LNCAP (cell line): ENCODE results near the gene ZNHIT6.

Experiments
- TF ChIP-seq, protein P1 (sequence below): fragments of 450-650 bp; IDR thresholded peaks from 2 replicates; pipeline ENCODE4 v1.5.1; 2017; ENCODE audit warnings: mild to moderate bottlenecking

Gene ZNHIT6

DNA sequence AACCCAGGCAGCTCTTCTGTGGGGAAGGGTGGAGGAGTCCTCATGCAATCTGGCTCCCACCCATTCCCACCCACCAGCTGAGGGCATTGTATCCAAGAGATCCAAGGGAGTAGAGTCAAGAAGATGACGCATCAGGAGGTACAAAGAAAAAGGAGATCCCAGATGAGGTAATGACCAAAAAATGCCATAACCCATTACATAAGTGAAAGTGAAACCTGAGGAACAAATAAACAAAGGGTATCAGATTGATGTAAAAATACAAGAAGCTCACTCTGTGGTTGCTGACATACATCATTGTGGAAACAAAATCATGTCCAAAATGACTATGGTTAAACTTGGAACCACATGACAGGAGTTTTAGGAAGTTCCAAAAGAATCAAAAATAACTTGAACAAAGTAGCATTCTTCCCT is 85.2 kb downstream of the ZNHIT6 start:
- TF ChIP-seq, protein P1, sequence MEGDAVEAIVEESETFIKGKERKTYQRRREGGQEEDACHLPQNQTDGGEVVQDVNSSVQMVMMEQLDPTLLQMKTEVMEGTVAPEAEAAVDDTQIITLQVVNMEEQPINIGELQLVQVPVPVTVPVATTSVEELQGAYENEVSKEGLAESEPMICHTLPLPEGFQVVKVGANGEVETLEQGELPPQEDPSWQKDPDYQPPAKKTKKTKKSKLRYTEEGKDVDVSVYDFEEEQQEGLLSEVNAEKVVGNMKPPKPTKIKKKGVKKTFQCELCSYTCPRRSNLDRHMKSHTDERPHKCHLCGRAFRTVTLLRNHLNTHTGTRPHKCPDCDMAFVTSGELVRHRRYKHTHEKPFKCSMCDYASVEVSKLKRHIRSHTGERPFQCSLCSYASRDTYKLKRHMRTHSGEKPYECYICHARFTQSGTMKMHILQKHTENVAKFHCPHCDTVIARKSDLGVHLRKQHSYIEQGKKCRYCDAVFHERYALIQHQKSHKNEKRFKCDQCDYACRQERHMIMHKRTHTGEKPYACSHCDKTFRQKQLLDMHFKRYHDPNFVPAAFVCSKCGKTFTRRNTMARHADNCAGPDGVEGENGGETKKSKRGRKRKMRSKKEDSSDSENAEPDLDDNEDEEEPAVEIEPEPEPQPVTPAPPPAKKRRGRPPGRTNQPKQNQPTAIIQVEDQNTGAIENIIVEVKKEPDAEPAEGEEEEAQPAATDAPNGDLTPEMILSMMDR = no peak

GRCh38 chr1:85621430-85621829 is 86.8 kb downstream of the ZNHIT6 start:
- TF ChIP-seq, protein P1 = no peak

DNA sequence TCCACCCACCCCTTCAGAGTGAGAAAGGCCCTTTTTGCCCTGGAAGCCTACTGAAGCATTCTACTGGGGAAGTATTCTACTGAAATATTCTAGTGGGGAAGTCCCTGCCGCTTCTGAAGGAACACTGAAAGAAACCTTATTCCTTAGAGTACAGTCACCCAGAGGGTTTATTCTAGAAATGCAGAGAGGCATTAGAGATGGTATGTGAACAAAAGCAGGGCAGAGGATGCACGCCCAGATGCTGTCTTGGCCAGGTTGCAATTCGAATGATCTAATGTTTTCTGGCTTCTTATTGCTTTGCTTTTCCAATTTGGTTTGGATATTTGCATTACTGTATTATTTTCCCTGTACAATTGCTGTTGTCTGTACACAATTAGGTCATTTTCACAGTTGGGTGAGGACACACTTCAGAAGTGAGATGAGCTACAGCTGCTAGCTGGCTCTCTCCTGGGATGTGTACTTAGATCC is 90.6 kb downstream of the ZNHIT6 start:
- TF ChIP-seq, protein P1 = no peak

- TF ChIP-seq, protein P1 = no peak
Observed at GRCh38 chr1:85616736-85617135, 91.5 kb downstream of the ZNHIT6 start.

DNA sequence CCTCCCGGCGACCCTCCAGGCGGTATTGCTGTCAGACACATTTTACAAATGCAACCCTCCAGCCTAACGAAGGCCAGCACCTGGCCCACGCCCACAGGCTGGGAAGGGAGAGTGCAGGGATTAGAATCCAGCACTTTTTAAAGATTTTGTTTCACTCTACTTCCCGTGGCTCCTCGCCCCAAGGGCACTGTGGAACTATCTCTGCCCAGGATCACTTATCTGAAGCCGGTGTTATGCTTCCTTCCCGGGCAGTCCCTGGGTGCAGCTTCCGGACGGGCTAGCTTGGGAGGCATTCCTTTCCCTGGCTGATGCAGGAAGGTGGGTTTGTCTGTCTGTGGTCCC is 91.9 kb downstream of the ZNHIT6 start:
- TF ChIP-seq, protein P1 = no peak

DNA sequence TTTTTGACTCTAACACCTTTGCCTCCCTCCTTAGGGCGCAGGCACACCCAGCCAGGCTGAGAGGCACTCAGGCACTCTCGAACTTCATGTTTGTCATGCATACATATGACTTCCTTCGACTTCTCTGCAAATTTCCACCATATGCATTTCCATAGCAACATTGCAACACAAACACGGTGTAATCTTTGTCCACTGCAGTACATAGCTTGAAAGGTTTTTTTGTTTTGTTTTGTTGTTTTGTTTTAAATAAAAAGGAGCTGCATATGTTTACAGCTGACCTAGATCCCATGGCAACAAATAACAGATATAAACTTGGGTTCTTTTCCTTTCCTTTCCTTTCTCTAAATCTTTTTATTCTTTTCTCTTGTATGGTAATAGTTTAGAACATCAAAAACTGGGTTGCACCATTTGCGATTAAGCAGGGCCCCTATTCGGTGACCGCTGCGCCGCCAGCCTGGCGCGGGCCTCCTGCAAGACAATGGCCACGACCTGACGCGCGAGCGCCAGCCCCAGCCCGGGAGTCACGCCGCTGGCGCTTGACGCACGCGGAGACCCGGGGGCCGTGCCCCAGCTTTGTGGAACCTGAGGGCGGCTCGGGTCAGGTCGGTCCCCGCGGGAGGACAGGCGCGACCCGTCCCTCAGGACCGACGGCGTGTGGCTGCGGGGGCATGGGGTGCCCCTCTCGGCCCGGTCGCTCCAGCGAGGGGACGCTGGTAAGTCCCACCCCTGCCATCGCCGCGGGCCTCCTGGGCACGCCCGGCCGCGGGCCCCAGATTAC is 92.5 kb downstream of the ZNHIT6 start:
- TF ChIP-seq, protein P1 = no peak

- TF ChIP-seq, protein P1 = peak; percentile 62
Observed at GRCh38 chr1:85612704-85613361, 95.4 kb downstream of the ZNHIT6 start.
